H9 (cell line): ENCODE data around the gene CLMP. TPM values are rescaled to one million over a fixed set of nuclear protein-coding genes. Genes with fewer than 3 reads are reported as not detected.

Source experiments
- DNase-seq: peaks from one replicate; pipeline ENCODE4 v3.0.0-alpha.2; 2017
- H2AFZ ChIP-seq: one replicate; pipeline ENCODE4 v1.6.1; 2013; ENCODE audit warnings: mild to moderate bottlenecking, low read length, control low read depth, moderate library complexity
- H2AK5ac ChIP-seq: 2 replicates; pipeline ENCODE4 v1.6.1; 2013; ENCODE audit warnings: low read length, control low read depth, mixed read lengths; ENCODE audit not compliant: insufficient read length
- H2BK120ac ChIP-seq: one replicate; pipeline ENCODE4 v1.6.1; 2013; ENCODE audit warnings: low read depth, mild to moderate bottlenecking, low read length, control low read depth, inconsistent platforms; ENCODE audit not compliant: poor library complexity, severe bottlenecking
- H2BK12ac ChIP-seq: 2 replicates; pipeline ENCODE4 v1.6.1; 2013; ENCODE audit warnings: low read length, control low read depth, mixed read lengths, low read depth; ENCODE audit not compliant: insufficient read length
- H2BK15ac ChIP-seq: 2 replicates; pipeline ENCODE4 v1.6.1; 2013; ENCODE audit warnings: low read depth, low read length, control low read depth
- H2BK20ac ChIP-seq: one replicate; pipeline ENCODE4 v1.6.1; 2013; ENCODE audit warnings: low read depth, mild to moderate bottlenecking, low read length, control low read depth, inconsistent platforms; ENCODE audit not compliant: poor library complexity, severe bottlenecking
- H2BK5ac ChIP-seq: 2 replicates; pipeline ENCODE4 v1.6.1; 2013; ENCODE audit warnings: low read length, control low read depth, mixed read lengths; ENCODE audit not compliant: insufficient read length
- H3K14ac ChIP-seq: 2 replicates; pipeline ENCODE4 v1.6.1; 2013; ENCODE audit warnings: low read length, control low read depth; ENCODE audit not compliant: insufficient read depth
- H3K18ac ChIP-seq: 2 replicates; pipeline ENCODE4 v1.6.1; 2013; ENCODE audit warnings: low read depth, mild to moderate bottlenecking, mixed read lengths, low read length, control low read depth; ENCODE audit not compliant: insufficient read length
- H3K23ac ChIP-seq: 2 replicates; pipeline ENCODE4 v1.6.1; 2013; ENCODE audit warnings: low read length, control low read depth, mixed read lengths, low read depth; ENCODE audit not compliant: insufficient read length
- H3K23me2 ChIP-seq: 2 replicates; pipeline ENCODE4 v1.6.1; 2013; ENCODE audit warnings: low read depth, mild to moderate bottlenecking, mixed read lengths, low read length, control low read depth; ENCODE audit not compliant: insufficient read length, poor library complexity, severe bottlenecking
- H3K27ac ChIP-seq: 2 replicates; pipeline ENCODE4 v1.5.1; 2013; ENCODE audit warnings: low read length, control low read depth, mixed read lengths, low read depth; ENCODE audit not compliant: insufficient read length
- H3K27me3 ChIP-seq: 2 replicates; pipeline ENCODE4 v1.6.1; 2013; ENCODE audit warnings: low read length, control low read depth, inconsistent platforms; ENCODE audit not compliant: insufficient read depth
- H3K4ac ChIP-seq: 2 replicates; pipeline ENCODE4 v1.6.1; 2013; ENCODE audit warnings: low read depth, mild to moderate bottlenecking, control low read depth, inconsistent platforms, low read length, moderate library complexity
- H3K4me1 ChIP-seq: 2 replicates; pipeline ENCODE4 v1.6.1; 2013; ENCODE audit warnings: low read length, control low read depth, inconsistent platforms; ENCODE audit not compliant: insufficient read depth
- H3K4me2 ChIP-seq: 2 replicates; pipeline ENCODE4 v1.6.1; 2013; ENCODE audit warnings: low read length, control low read depth, mixed read lengths; ENCODE audit not compliant: insufficient read length, insufficient read depth
- H3K56ac ChIP-seq: 2 replicates; pipeline ENCODE4 v1.6.1; 2013; ENCODE audit warnings: low read depth, mild to moderate bottlenecking, mixed read lengths, low read length, control low read depth; ENCODE audit not compliant: insufficient read length
- H3K79me1 ChIP-seq: 2 replicates; pipeline ENCODE4 v1.6.1; 2013; ENCODE audit warnings: low read depth, mild to moderate bottlenecking, moderate library complexity, low read length, control low read depth, inconsistent platforms; ENCODE audit not compliant: insufficient read depth, poor library complexity, severe bottlenecking
- H3K79me2 ChIP-seq: 2 replicates; pipeline ENCODE4 v1.6.1; 2013; ENCODE audit warnings: low read length, control low read depth, inconsistent platforms; ENCODE audit not compliant: insufficient read depth
- H3K9ac ChIP-seq: 2 replicates; pipeline ENCODE4 v1.6.1; 2013; ENCODE audit warnings: low read length, control low read depth, mixed read lengths; ENCODE audit not compliant: insufficient read length; ENCODE audit errors: extremely low read depth
- H3K9me3 ChIP-seq: one replicate; pipeline ENCODE4 v1.6.1; 2013; ENCODE audit warnings: low read depth, low read length, inconsistent platforms; ENCODE audit not compliant: control insufficient read depth
- H3T11ph ChIP-seq: one replicate; pipeline ENCODE4 v1.6.1; 2013; ENCODE audit warnings: mild to moderate bottlenecking, low read length, control low read depth, inconsistent platforms
- H4K20me1 ChIP-seq: one replicate; pipeline ENCODE4 v1.6.1; 2013; ENCODE audit not compliant: control insufficient read depth, insufficient read length, insufficient read depth
- H4K5ac ChIP-seq: 2 replicates; pipeline ENCODE4 v1.6.1; 2013; ENCODE audit warnings: low read depth, mild to moderate bottlenecking, mixed read lengths, low read length, control low read depth; ENCODE audit not compliant: insufficient read length
- H4K8ac ChIP-seq: replicated peaks from 2 replicates; pipeline ENCODE4 v1.6.1; 2013; ENCODE audit warnings: low read length, control low read depth, mixed read lengths, low read depth; ENCODE audit not compliant: insufficient read length
- H4K91ac ChIP-seq: 2 replicates; pipeline ENCODE4 v1.6.1; 2013; ENCODE audit warnings: low read depth, mild to moderate bottlenecking, moderate library complexity, mixed read lengths, low read length, control low read depth; ENCODE audit not compliant: insufficient read length
- H3K27ac Mint-ChIP-seq, 3 experiments: 2 replicates in 2 of 3; 3 replicates in 1 of 3; pipeline ENCODE4 v1.8.0; 2020 to 2021; ENCODE audit warnings: mixed read lengths in 3 of 3, mild to moderate bottlenecking in 1 of 3, moderate library complexity in 1 of 3
- H3K27me3 Mint-ChIP-seq: 2 replicates; pipeline ENCODE4 v1.8.0; 2021; ENCODE audit warnings: low read depth, mild to moderate bottlenecking, moderate library complexity, mixed read lengths
- H3K36me3 Mint-ChIP-seq, 3 experiments: 2 replicates in 2 of 3; 3 replicates in 1 of 3; pipeline ENCODE4 v1.8.0; 2020 to 2021; ENCODE audit warnings: low read depth in 3 of 3, mixed read lengths in 3 of 3; ENCODE audit not compliant: insufficient read depth in 1 of 3
- H3K4me1 Mint-ChIP-seq, 2 experiments: 2 replicates each; pipeline ENCODE4 v1.8.0; 2020; ENCODE audit warnings: mixed read lengths in 2 of 2
- H3K4me3 Mint-ChIP-seq, 2 experiments: 2 replicates in 1 of 2; 3 replicates in 1 of 2; pipeline ENCODE4 v1.8.0; 2020 to 2021; ENCODE audit warnings: mild to moderate bottlenecking in 2 of 2, mixed read lengths in 2 of 2, moderate library complexity in 1 of 2
- H3K9me3 Mint-ChIP-seq, 2 experiments: 2 replicates in 1 of 2; 3 replicates in 1 of 2; pipeline ENCODE4 v1.8.0; 2020; ENCODE audit warnings: mild to moderate bottlenecking in 2 of 2, mixed read lengths in 2 of 2, moderate library complexity in 1 of 2
- CTCF ChIP-seq: fragments of 200-600 bp; sonication (generic); conservative IDR thresholded peaks from 3 replicates; pipeline ENCODE4 v1.8.0; 2021; ENCODE audit warnings: antibody characterized with exemption, mild to moderate bottlenecking
- WGBS: extraction: QIAGEN DNeasy Blood & Tissue Kit; methylation state at CpG from one replicate; pipeline ENCODE4 v1.1.7; 2013; ENCODE audit warnings: missing lambda C conversion rate, low lambda C conversion rate, mixed read lengths; ENCODE audit not compliant: insufficient read length; ENCODE audit errors: extremely low coverage; 5-methylcytosine and 5-hydroxymethylcytosine counted together
- total RNA-seq: library from RNA; stranded (reverse); gene quantifications from 2 replicates; pipeline ENCODE4 v1.2.1, GENCODE V29; 2021

CLMP gene
- total RNA-seq, 1 experiment from 2014 or later = 13.8 TPM

DNA sequence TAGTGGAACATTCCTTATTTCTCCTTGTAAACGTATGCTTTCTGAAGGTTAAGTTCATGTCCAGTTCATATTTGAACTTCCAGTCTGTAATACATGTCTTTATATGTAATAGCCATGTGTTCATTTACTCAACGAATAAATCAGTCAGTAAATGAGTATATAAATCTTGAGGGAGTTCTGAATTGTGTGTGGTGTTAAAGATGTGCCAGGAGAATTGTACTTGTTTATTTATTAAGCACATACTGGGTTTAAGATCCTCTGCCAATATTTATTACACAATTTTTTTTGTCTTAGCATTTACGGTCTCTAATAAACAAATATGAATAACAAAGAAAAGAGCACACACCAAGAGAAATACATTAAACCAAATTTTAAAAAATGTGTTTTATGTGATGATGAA, 26.5 kb upstream of the CLMP start:
- no peak overlapping the region for H3K27ac Mint-ChIP-seq
- no peak overlapping the region for H3K27ac ChIP-seq
- peaks cover 0 to 5% (median 0%) of the 10 kb centered on the region in 3 experiments; a peak in 3 of 7 replicates for H3K36me3 Mint-ChIP-seq
- no peak for DNase-seq
- H3K4me2 ChIP-seq = no peak overlapping the region
- H3K4me1 ChIP-seq = peaks cover 6% of the 10 kb centered on the region
- H3K27me3 Mint-ChIP-seq = 0 out of 2 replicates have a peak, but pooled peaks cover 2% of the 10 kb centered on the region
- peaks cover 26 to 27% of the 10 kb centered on the region in 2 experiments for H3K4me1 Mint-ChIP-seq
- no peaks in the 10 kb centered on the region for H3K23me2 ChIP-seq
- H2AFZ ChIP-seq = no peak overlapping the region
- no peak overlapping the region for H3K14ac ChIP-seq
- H2BK12ac ChIP-seq = no peak overlapping the region
- no peak overlapping the region for H2BK120ac ChIP-seq
- no peaks in the 10 kb centered on the region for H3K79me1 ChIP-seq
- H3K79me2 ChIP-seq = no peaks in the 10 kb centered on the region
- H4K91ac ChIP-seq = no peak overlapping the region
- H2BK20ac ChIP-seq = no peak overlapping the region
- H2BK5ac ChIP-seq = no peak overlapping the region
- H3T11ph ChIP-seq = no peak overlapping the region
- no peak for TF ChIP-seq CTCF
- no peak overlapping the region for H3K4me3 Mint-ChIP-seq
- no peak overlapping the region for H3K23ac ChIP-seq
- H3K9me3 ChIP-seq = no peaks in the 10 kb centered on the region
- no peak overlapping the region for H4K5ac ChIP-seq
- no peak overlapping the region for H2AK5ac ChIP-seq
- no peak overlapping the region for H3K18ac ChIP-seq
- H3K9me3 Mint-ChIP-seq = peaks cover 3 to 4% of the 10 kb centered on the region in 2 experiments; a peak in 3 of 5 replicates
- no peak overlapping the region for H3K56ac ChIP-seq
- H4K8ac ChIP-seq = no peak overlapping the region
- no peak overlapping the region for H3K4ac ChIP-seq
- H3K9ac ChIP-seq = no peak overlapping the region
- no CpG with 5 or more reads among the region's 3 CpGs for WGBS
- no peaks in the 10 kb centered on the region for H4K20me1 ChIP-seq
- no peaks in the 10 kb centered on the region for H3K27me3 ChIP-seq
- H2BK15ac ChIP-seq = no peak overlapping the region
